IPS-18a (cell line): ENCODE data around the gene GUCY1A2.
A peak's percentile ranks its signal among the peaks of the same experiment; 100 is the strongest.

Source experiments
- H3K27ac ChIP-seq: one replicate; pipeline ENCODE4 v1.5.1; 2013; ENCODE audit warnings: low read length
- H3K27me3 ChIP-seq: one replicate; pipeline ENCODE4 v1.6.1; 2013; ENCODE audit warnings: mild to moderate bottlenecking, low read length; ENCODE audit not compliant: control insufficient read depth, insufficient read depth
- H3K36me3 ChIP-seq: one replicate; pipeline ENCODE4 v1.6.1; 2013; ENCODE audit warnings: low read depth, low read length; ENCODE audit not compliant: control insufficient read depth
- H3K4me1 ChIP-seq: one replicate; pipeline ENCODE4 v1.6.1; 2013; ENCODE audit warnings: low read depth, low read length; ENCODE audit not compliant: control insufficient read depth
- H3K4me3 ChIP-seq: one replicate; pipeline ENCODE4 v1.5.1; 2013; ENCODE audit warnings: low read length
- H3K9ac ChIP-seq: one replicate; pipeline ENCODE4 v1.6.1; 2013; ENCODE audit warnings: mild to moderate bottlenecking, low read length, moderate library complexity
- H3K9me3 ChIP-seq: one replicate; pipeline ENCODE4 v1.6.1; 2013; ENCODE audit warnings: low read depth, low read length; ENCODE audit not compliant: control insufficient read depth

GUCY1A2 gene

GRCh38 chr11:107020594-107020993, 2.3 kb upstream of the GUCY1A2 start:
- Histone ChIP-seq H3K27ac (no peak overlapping the region), H3K9me3 (no peaks in the 10 kb centered on the region), H3K4me3 (no peak overlapping the region), H3K36me3 (no peaks in the 10 kb centered on the region), H3K27me3 (peaks cover 26% of the 10 kb centered on the region), H3K9ac (no peak overlapping the region), H3K4me1 (no peaks in the 10 kb centered on the region)

- Histone ChIP-seq H3K4me3 (peak overlapping the region; percentile 62), H3K27ac (no peak overlapping the region), H3K9me3 (no peaks in the 10 kb centered on the region), H3K4me1 (no peaks in the 10 kb centered on the region), H3K27me3 (peaks cover 26% of the 10 kb centered on the region), H3K9ac (no peak overlapping the region), H3K36me3 (no peaks in the 10 kb centered on the region)
Measured at GRCh38 chr11:107018902-107019493, 722 bp upstream of the GUCY1A2 start.

GRCh38 chr11:107017433-107018218, 650 bp downstream of the GUCY1A2 start:
- Histone ChIP-seq H3K27ac (no peak overlapping the region), H3K36me3 (no peaks in the 10 kb centered on the region), H3K9me3 (no peaks in the 10 kb centered on the region), H3K4me3 (peak overlapping the region; percentile 57), H3K27me3 (peaks cover 26% of the 10 kb centered on the region), H3K4me1 (no peaks in the 10 kb centered on the region), H3K9ac (no peak overlapping the region)

GRCh38 chr11:107017104-107017432, 1.2 kb downstream of the GUCY1A2 start:
- Histone ChIP-seq H3K27ac (no peak overlapping the region), H3K4me3 (peak overlapping the region; percentile 57), H3K9me3 (no peaks in the 10 kb centered on the region), H3K4me1 (no peaks in the 10 kb centered on the region), H3K9ac (no peak overlapping the region), H3K27me3 (peaks cover 26% of the 10 kb centered on the region), H3K36me3 (no peaks in the 10 kb centered on the region)

GRCh38 chr11:107014871-107015270, 3.4 kb downstream of the GUCY1A2 start:
- Histone ChIP-seq H3K4me1 (no peaks in the 10 kb centered on the region), H3K9ac (no peak overlapping the region), H3K4me3 (no peak overlapping the region), H3K36me3 (no peaks in the 10 kb centered on the region), H3K9me3 (no peaks in the 10 kb centered on the region), H3K27me3 (peaks cover 15% of the 10 kb centered on the region), H3K27ac (no peak overlapping the region)

GRCh38 chr11:107011977-107012376, 6.3 kb downstream of the GUCY1A2 start:
- Histone ChIP-seq H3K9ac (no peak overlapping the region), H3K4me3 (no peak overlapping the region), H3K9me3 (no peaks in the 10 kb centered on the region), H3K27me3 (no peaks in the 10 kb centered on the region), H3K27ac (no peak overlapping the region), H3K36me3 (no peaks in the 10 kb centered on the region), H3K4me1 (no peaks in the 10 kb centered on the region)

GRCh38 chr11:107009190-107009589, 9.1 kb downstream of the GUCY1A2 start:
- Histone ChIP-seq H3K27me3 (no peaks in the 10 kb centered on the region), H3K4me3 (no peak overlapping the region), H3K4me1 (no peaks in the 10 kb centered on the region), H3K9me3 (no peaks in the 10 kb centered on the region), H3K36me3 (no peaks in the 10 kb centered on the region), H3K9ac (no peak overlapping the region), H3K27ac (no peak overlapping the region)

- no peaks in the 10 kb centered on the region for H3K36me3 ChIP-seq
- H3K9me3 ChIP-seq, result no peaks in the 10 kb centered on the region
- H3K4me3 ChIP-seq, result no peak overlapping the region
- H3K9ac ChIP-seq, result no peak overlapping the region
- H3K4me1 ChIP-seq, result no peaks in the 10 kb centered on the region
- no peaks in the 10 kb centered on the region for H3K27me3 ChIP-seq
- H3K27ac ChIP-seq, result no peak overlapping the region
Measured at GRCh38 chr11:107006076-107006833, 12.0 kb downstream of the GUCY1A2 start.

GRCh38 chr11:106999196-106999595, 19.1 kb downstream of the GUCY1A2 start:
- H3K27ac ChIP-seq, result no peak overlapping the region

GRCh38 chr11:106998916-106999188, 19.4 kb downstream of the GUCY1A2 start:
- no peaks in the 10 kb centered on the region for H3K9me3 ChIP-seq
- no peaks in the 10 kb centered on the region for H3K27me3 ChIP-seq
- no peaks in the 10 kb centered on the region for H3K36me3 ChIP-seq
- H3K9ac ChIP-seq, result no peak overlapping the region
- H3K4me1 ChIP-seq, result no peaks in the 10 kb centered on the region
- no peak overlapping the region for H3K4me3 ChIP-seq
- no peak overlapping the region for H3K27ac ChIP-seq

More at GRCh38 chr11:106999196-106999595, 19.1 kb downstream of the GUCY1A2 start:
- Histone ChIP-seq H3K9me3 (no peaks in the 10 kb centered on the region), H3K4me3 (no peak overlapping the region), H3K36me3 (no peaks in the 10 kb centered on the region), H3K4me1 (no peaks in the 10 kb centered on the region), H3K27me3 (no peaks in the 10 kb centered on the region), H3K9ac (no peak overlapping the region)

- H3K4me1 ChIP-seq, result no peaks in the 10 kb centered on the region
- no peaks in the 10 kb centered on the region for H3K9me3 ChIP-seq
- no peak overlapping the region for H3K9ac ChIP-seq
- no peak overlapping the region for H3K27ac ChIP-seq
- no peaks in the 10 kb centered on the region for H3K27me3 ChIP-seq
- no peak overlapping the region for H3K4me3 ChIP-seq
- H3K36me3 ChIP-seq, result no peaks in the 10 kb centered on the region
Measured at GRCh38 chr11:106998116-106998915, 20.0 kb downstream of the GUCY1A2 start.
